CD14-positive monocyte (primary cell): Measurements from ENCODE around the gene MUSK. TPM values are rescaled to one million over a fixed set of nuclear protein-coding genes. Genes with fewer than 3 reads are reported as not detected.

Experiments used
- DNase-seq, 3 donors: peaks; one replicate each; pipeline ENCODE4 v3.0.0-alpha.2; 2011 to 2022
- H2AFZ ChIP-seq: 2 replicates; pipeline ENCODE4 v1.6.0; 2012; ENCODE audit warnings: mild to moderate bottlenecking, low read depth, low read length, inconsistent platforms; ENCODE audit not compliant: insufficient read depth, poor library complexity, severe bottlenecking
- H3K27ac ChIP-seq, 2 donors: 1 replicate in 1 of 2; 2 replicates in 1 of 2; pipeline ENCODE4 v1.5.1; 2012 to 2013; ENCODE audit warnings: low read length in 2 of 2, control low read depth in 1 of 2, inconsistent platforms in 1 of 2, low read depth in 1 of 2, mild to moderate bottlenecking in 1 of 2
- H3K27me3 ChIP-seq, 2 donors: one replicate each; pipeline versions ENCODE4 v1.6.0 to v1.6.1; 2011 to 2013; ENCODE audit warnings: low read length in 2 of 2; ENCODE audit not compliant: control insufficient read depth in 2 of 2, insufficient read depth in 2 of 2
- H3K36me3 ChIP-seq, 2 donors: replicated peaks in 1 of 2; 1 replicate in 1 of 2; 2 replicates in 1 of 2; pipeline versions ENCODE4 v1.5.1 to v1.6.1; 2012 to 2013; ENCODE audit warnings: low read length in 2 of 2, control low read depth in 1 of 2, inconsistent platforms in 1 of 2, mild to moderate bottlenecking in 1 of 2; ENCODE audit not compliant: insufficient read depth in 2 of 2, control insufficient read depth in 1 of 2
- H3K4me1 ChIP-seq, 2 donors: 1 replicate in 1 of 2; 2 replicates in 1 of 2; pipeline versions ENCODE4 v1.5.1 to v1.6.1; 2012 to 2013; ENCODE audit warnings: low read length in 2 of 2, control low read depth in 1 of 2, inconsistent platforms in 1 of 2, mild to moderate bottlenecking in 1 of 2, moderate library complexity in 1 of 2; ENCODE audit not compliant: insufficient read depth in 2 of 2, control insufficient read depth in 1 of 2
- H3K4me2 ChIP-seq: replicated peaks from 2 replicates; pipeline ENCODE3; 2012; ENCODE audit warnings: low read length, moderate library complexity, mild to moderate bottlenecking; ENCODE audit not compliant: poor library complexity, severe bottlenecking; ENCODE audit errors: extremely low read depth
- H3K4me3 ChIP-seq, 3 experiments: fragments of 200-600 bp in 1 of 3; sonication (generic) in 1 of 3; replicated peaks in 1 of 3; 1 replicate in 2 of 3; 2 replicates in 1 of 3; pipeline ENCODE4 v1.5.1; 2011 to 2013; ENCODE audit warnings: low read length in 3 of 3, mild to moderate bottlenecking in 3 of 3, control low read depth in 2 of 3, low read depth in 2 of 3, inconsistent platforms in 1 of 3, moderate library complexity in 1 of 3
- H3K79me2 ChIP-seq: 2 replicates; pipeline ENCODE4 v1.6.0; 2012; ENCODE audit warnings: mild to moderate bottlenecking, control low read depth, inconsistent platforms, low read length, moderate library complexity; ENCODE audit not compliant: insufficient read depth
- H3K9ac ChIP-seq: 2 replicates; pipeline ENCODE4 v1.6.0; 2017; ENCODE audit warnings: low read length, mild to moderate bottlenecking; ENCODE audit not compliant: insufficient read depth, poor library complexity, severe bottlenecking
- H3K9me3 ChIP-seq, 2 donors: replicated peaks in 1 of 2; 1 replicate in 1 of 2; 2 replicates in 1 of 2; pipeline versions ENCODE4 v1.5.1 to v1.6.1; 2012 to 2013; ENCODE audit warnings: low read length in 2 of 2, control low read depth in 1 of 2; ENCODE audit not compliant: control insufficient read depth in 1 of 2, insufficient read depth in 1 of 2
- H4K20me1 ChIP-seq: 2 replicates; pipeline ENCODE4 v1.6.0; 2012; ENCODE audit warnings: mild to moderate bottlenecking, low read length, control low read depth, moderate library complexity; ENCODE audit not compliant: insufficient read depth
- H3K27ac Mint-ChIP-seq, 7 donors: one replicate each; pipeline ENCODE4 v1.8.0; 2020; ENCODE audit warnings: mild to moderate bottlenecking in 7 of 7, mixed read lengths in 7 of 7, moderate library complexity in 6 of 7, inconsistent platforms in 2 of 7
- H3K27me3 Mint-ChIP-seq, 3 donors: one replicate each; pipeline ENCODE4 v1.8.0; 2021 to 2022; ENCODE audit warnings: low read depth in 3 of 3, mild to moderate bottlenecking in 3 of 3, mixed read lengths in 3 of 3, moderate library complexity in 3 of 3, inconsistent platforms in 1 of 3
- H3K36me3 Mint-ChIP-seq, 2 donors: one replicate each; pipeline ENCODE4 v1.8.0; 2020; ENCODE audit warnings: mixed read lengths in 2 of 2, inconsistent platforms in 1 of 2, mild to moderate bottlenecking in 1 of 2
- H3K4me1 Mint-ChIP-seq: one replicate; pipeline ENCODE4 v1.8.0; 2020; ENCODE audit warnings: mild to moderate bottlenecking, mixed read lengths
- H3K4me3 Mint-ChIP-seq, 2 donors: one replicate each; pipeline ENCODE4 v1.8.0; 2020; ENCODE audit warnings: mild to moderate bottlenecking in 2 of 2, mixed read lengths in 2 of 2, moderate library complexity in 1 of 2
- H3K9me3 Mint-ChIP-seq, 7 donors: one replicate each; pipeline ENCODE4 v1.8.0; 2020 to 2022; ENCODE audit warnings: mixed read lengths in 7 of 7, mild to moderate bottlenecking in 6 of 7, moderate library complexity in 6 of 7, inconsistent platforms in 2 of 7
- WGBS: methylation state at CpG from one replicate; pipeline ENCODE4 v1.1.5; 2013; ENCODE audit warnings: missing lambda C conversion rate; ENCODE audit not compliant: insufficient coverage; 5-methylcytosine and 5-hydroxymethylcytosine counted together
- intact Hi-C, 2 donors: fragments of 100-400 bp; cut with micrococcal nuclease; formaldehyde crosslinking; loops; one replicate each; pipeline versions ENCODE4 v1.15.0 to v1.15.1; 2023
- polyA plus RNA-seq, 3 donors: library from polyadenylated mRNA; depleted of rRNA in 1 of 3; unstranded in 2 of 3; stranded (reverse) in 1 of 3; fragments of 300-500 nt in 2 of 3; fragments of >200 nt in 1 of 3; fragmentation: Illumina TruSeq in 2 of 3; gene quantifications; 1 replicate in 2 of 3; 2 replicates in 1 of 3; pipeline ENCODE4 v1.2.3, GENCODE V29; 2012 to 2021
- TF ChIP-seq, protein P1 (sequence below): fragments of 200-600 bp; IDR thresholded peaks from one replicate; pipeline ENCODE4 v1.8.0; 2022; ENCODE audit warnings: antibody characterized with exemption, mild to moderate bottlenecking

MUSK gene
- polyA plus RNA-seq, 3 donors: not detected

DNA sequence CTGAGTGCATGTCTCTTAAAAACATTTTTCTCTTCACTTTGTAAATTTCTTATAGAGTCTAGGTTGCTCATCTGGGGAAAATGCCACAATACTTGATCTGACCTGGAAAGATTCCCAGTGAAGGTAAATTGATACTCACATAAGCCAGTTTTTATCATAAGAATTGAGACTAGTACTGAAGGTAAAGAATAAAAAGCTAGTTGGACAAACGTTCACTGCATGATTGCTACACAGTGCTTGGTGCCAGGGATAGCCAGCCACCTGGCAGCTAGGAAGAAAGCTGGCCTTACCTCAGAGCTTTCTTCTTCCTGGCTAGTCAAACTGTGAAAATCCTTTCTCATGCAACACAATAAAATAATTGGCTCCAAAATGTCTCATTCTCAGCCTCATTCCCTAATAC is 77.1 kb downstream of the MUSK start:
- no peak overlapping the region for H3K27ac Mint-ChIP-seq
- no peak for DNase-seq
- peaks cover 0 to 4% (median 0%) of the 10 kb centered on the region in 7 donors for H3K9me3 Mint-ChIP-seq
- TF ChIP-seq, protein P1, sequence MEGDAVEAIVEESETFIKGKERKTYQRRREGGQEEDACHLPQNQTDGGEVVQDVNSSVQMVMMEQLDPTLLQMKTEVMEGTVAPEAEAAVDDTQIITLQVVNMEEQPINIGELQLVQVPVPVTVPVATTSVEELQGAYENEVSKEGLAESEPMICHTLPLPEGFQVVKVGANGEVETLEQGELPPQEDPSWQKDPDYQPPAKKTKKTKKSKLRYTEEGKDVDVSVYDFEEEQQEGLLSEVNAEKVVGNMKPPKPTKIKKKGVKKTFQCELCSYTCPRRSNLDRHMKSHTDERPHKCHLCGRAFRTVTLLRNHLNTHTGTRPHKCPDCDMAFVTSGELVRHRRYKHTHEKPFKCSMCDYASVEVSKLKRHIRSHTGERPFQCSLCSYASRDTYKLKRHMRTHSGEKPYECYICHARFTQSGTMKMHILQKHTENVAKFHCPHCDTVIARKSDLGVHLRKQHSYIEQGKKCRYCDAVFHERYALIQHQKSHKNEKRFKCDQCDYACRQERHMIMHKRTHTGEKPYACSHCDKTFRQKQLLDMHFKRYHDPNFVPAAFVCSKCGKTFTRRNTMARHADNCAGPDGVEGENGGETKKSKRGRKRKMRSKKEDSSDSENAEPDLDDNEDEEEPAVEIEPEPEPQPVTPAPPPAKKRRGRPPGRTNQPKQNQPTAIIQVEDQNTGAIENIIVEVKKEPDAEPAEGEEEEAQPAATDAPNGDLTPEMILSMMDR: no peak
- Histone ChIP-seq H4K20me1 (no peaks in the 10 kb centered on the region), H3K9ac (no peak overlapping the region), H3K79me2 (no peaks in the 10 kb centered on the region), H2AFZ (no peak overlapping the region), H3K9me3 (no peaks in the 10 kb centered on the region), H3K27ac (no peak overlapping the region), H3K27me3 (no peaks in the 10 kb centered on the region), H3K4me2 (no peak overlapping the region), H3K36me3 (no peaks in the 10 kb centered on the region), H3K4me3 (no peak overlapping the region), H3K4me1 (no peaks in the 10 kb centered on the region)
- H3K27me3 Mint-ChIP-seq: peaks cover 1 to 3% (median 2%) of the 10 kb centered on the region in 3 donors
- intact Hi-C loops: no loop called here
- H3K36me3 Mint-ChIP-seq: no peaks in the 10 kb centered on the region
- no peak overlapping the region for H3K4me3 Mint-ChIP-seq
- no peaks in the 10 kb centered on the region for H3K4me1 Mint-ChIP-seq
- WGBS: 83% methylated on average over 1 of the region's 1 CpG

- Histone ChIP-seq H3K79me2 (no peaks in the 10 kb centered on the region), H3K4me2 (no peak overlapping the region), H4K20me1 (no peaks in the 10 kb centered on the region), H3K36me3 (no peaks in the 10 kb centered on the region), H3K27me3 (no peaks in the 10 kb centered on the region), H2AFZ (no peak overlapping the region), H3K4me1 (no peaks in the 10 kb centered on the region), H3K27ac (no peak overlapping the region), H3K4me3 (no peak overlapping the region), H3K9ac (no peak overlapping the region), H3K9me3 (no peaks in the 10 kb centered on the region)
- H3K27ac Mint-ChIP-seq: no peak overlapping the region
- no peaks in the 10 kb centered on the region for H3K4me1 Mint-ChIP-seq
- WGBS: 91% methylated on average over 1 of the region's 4 CpGs
- no peak overlapping the region for H3K4me3 Mint-ChIP-seq
- peaks cover 0 to 3% (median 0%) of the 10 kb centered on the region in 7 donors for H3K9me3 Mint-ChIP-seq
- H3K27me3 Mint-ChIP-seq: peaks cover 1 to 3% (median 2%) of the 10 kb centered on the region in 3 donors
- H3K36me3 Mint-ChIP-seq: no peaks in the 10 kb centered on the region
- no peak for DNase-seq
- TF ChIP-seq, protein P1: no peak
- intact Hi-C loops: no loop called here
Observed at GRCh38 chr9:110746211-110746930, 77.8 kb downstream of the MUSK start.
